Activated CD4-positive, alpha-beta T cell treated with anti-CD3 and anti-CD28 coated beads, Interleukin-2, Interleukin-4, amounts not matched to agents 100 ng/mL and 50 ng/mL, durations not matched to agents 16 hours and 8 hours (primary cell): ENCODE data around the gene UST.
"Not testable (repeated sequence)": the region's sequence is repeated elsewhere in the genome, so short reads cannot be mapped to it uniquely, and the experiment has no call there.

Experiments
- DNase-seq: peaks from one replicate; pipeline ENCODE4 v3.0.0-alpha.2; 2020; ENCODE audit warnings: low spot score

Gene UST

GRCh38 chr6:148978298-148978697 lies 231.5 kb downstream of the UST start:
- not testable (repeated sequence) for DNase-seq

GRCh38 chr6:148979014-148979901 lies 232.4 kb downstream of the UST start:
- no peak for DNase-seq

GRCh38 chr6:148980234-148980633 lies 233.4 kb downstream of the UST start:
- no peak for DNase-seq

- DNase-seq, result no peak
These were observed 234.7 kb downstream of the UST start for GRCh38 chr6:148981515-148981914.

GRCh38 chr6:148983101-148983761 lies 236.4 kb downstream of the UST start:
- no peak for DNase-seq

GRCh38 chr6:148983966-148984365 lies 237.1 kb downstream of the UST start:
- no peak for DNase-seq

- DNase-seq, result no peak
These were observed 237.8 kb downstream of the UST start for GRCh38 chr6:148984531-148985056.

- no peak for DNase-seq
These were observed 238.7 kb downstream of the UST start for GRCh38 chr6:148985499-148985898.

- DNase-seq, result no peak
These were observed 239.8 kb downstream of the UST start for GRCh38 chr6:148986608-148987007.

- no peak for DNase-seq
These were observed 241.2 kb downstream of the UST start for GRCh38 chr6:148987982-148988381.

GRCh38 chr6:148989585-148989984 lies 242.8 kb downstream of the UST start:
- no peak for DNase-seq

- no peak for DNase-seq
These were observed 243.6 kb downstream of the UST start for GRCh38 chr6:148990403-148990802.

- no peak for DNase-seq
These were observed 250.0 kb downstream of the UST start for GRCh38 chr6:148996815-148997214.

GRCh38 chr6:148997865-148998264 lies 251.0 kb downstream of the UST start:
- no peak for DNase-seq

GRCh38 chr6:148998704-148999103 lies 251.9 kb downstream of the UST start:
- no peak for DNase-seq

- no peak for DNase-seq
These were observed 252.7 kb downstream of the UST start for GRCh38 chr6:148999501-148999900.

- peak; percentile 19 for DNase-seq
These were observed 253.2 kb downstream of the UST start for GRCh38 chr6:148999929-149000468.

GRCh38 chr6:149001422-149001821 lies 254.6 kb downstream of the UST start:
- no peak for DNase-seq

- no peak for DNase-seq
These were observed 256.7 kb downstream of the UST start for GRCh38 chr6:149003560-149003959.

GRCh38 chr6:149004664-149005063 lies 257.8 kb downstream of the UST start:
- no peak for DNase-seq

- not testable (repeated sequence) for DNase-seq
These were observed 259.4 kb downstream of the UST start for GRCh38 chr6:149006236-149006635.

GRCh38 chr6:149006671-149007070 lies 259.8 kb downstream of the UST start:
- no peak for DNase-seq

- DNase-seq, result no peak
These were observed 261.0 kb downstream of the UST start for GRCh38 chr6:149007846-149008245.
